ENCODE measurements around the gene IL1R2.

GRCh38 chr2:101987832-101988231 lies 3.9 kb upstream of the IL1R2 start:
- TF ChIP-seq TCF12 (IDR thresholded peaks at IDR 0.05; ENCODE audit: low read depth): no peak
- TF ChIP-seq, protein P1, sequence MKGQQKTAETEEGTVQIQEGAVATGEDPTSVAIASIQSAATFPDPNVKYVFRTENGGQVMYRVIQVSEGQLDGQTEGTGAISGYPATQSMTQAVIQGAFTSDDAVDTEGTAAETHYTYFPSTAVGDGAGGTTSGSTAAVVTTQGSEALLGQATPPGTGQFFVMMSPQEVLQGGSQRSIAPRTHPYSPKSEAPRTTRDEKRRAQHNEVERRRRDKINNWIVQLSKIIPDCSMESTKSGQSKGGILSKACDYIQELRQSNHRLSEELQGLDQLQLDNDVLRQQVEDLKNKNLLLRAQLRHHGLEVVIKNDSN (IDR thresholded peaks at IDR 0.05): no peak
- TF ChIP-seq EGR1 (IDR thresholded peaks at IDR 0.05): no peak
- TF ChIP-seq MAX (IDR thresholded peaks at IDR 0.05): no peak; the same call in 1 of the 2 replicates
- no peak for TF ChIP-seq NFIC (IDR thresholded peaks at IDR 0.05)
- TF ChIP-seq, protein P2, sequence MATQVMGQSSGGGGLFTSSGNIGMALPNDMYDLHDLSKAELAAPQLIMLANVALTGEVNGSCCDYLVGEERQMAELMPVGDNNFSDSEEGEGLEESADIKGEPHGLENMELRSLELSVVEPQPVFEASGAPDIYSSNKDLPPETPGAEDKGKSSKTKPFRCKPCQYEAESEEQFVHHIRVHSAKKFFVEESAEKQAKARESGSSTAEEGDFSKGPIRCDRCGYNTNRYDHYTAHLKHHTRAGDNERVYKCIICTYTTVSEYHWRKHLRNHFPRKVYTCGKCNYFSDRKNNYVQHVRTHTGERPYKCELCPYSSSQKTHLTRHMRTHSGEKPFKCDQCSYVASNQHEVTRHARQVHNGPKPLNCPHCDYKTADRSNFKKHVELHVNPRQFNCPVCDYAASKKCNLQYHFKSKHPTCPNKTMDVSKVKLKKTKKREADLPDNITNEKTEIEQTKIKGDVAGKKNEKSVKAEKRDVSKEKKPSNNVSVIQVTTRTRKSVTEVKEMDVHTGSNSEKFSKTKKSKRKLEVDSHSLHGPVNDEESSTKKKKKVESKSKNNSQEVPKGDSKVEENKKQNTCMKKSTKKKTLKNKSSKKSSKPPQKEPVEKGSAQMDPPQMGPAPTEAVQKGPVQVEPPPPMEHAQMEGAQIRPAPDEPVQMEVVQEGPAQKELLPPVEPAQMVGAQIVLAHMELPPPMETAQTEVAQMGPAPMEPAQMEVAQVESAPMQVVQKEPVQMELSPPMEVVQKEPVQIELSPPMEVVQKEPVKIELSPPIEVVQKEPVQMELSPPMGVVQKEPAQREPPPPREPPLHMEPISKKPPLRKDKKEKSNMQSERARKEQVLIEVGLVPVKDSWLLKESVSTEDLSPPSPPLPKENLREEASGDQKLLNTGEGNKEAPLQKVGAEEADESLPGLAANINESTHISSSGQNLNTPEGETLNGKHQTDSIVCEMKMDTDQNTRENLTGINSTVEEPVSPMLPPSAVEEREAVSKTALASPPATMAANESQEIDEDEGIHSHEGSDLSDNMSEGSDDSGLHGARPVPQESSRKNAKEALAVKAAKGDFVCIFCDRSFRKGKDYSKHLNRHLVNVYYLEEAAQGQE (IDR thresholded peaks at IDR 0.05; ENCODE audit: low read depth): no peak
- no peak for TF ChIP-seq EP300 (IDR thresholded peaks at IDR 0.05; ENCODE audit: borderline replicate concordance)

Measured in Ishikawa (cell line).